GM23248 (cell line): ENCODE results near the gene PLXDC2. TPM values are rescaled to one million over a fixed set of nuclear protein-coding genes. Genes with fewer than 3 reads are reported as not detected.
"Not testable (repeated sequence)": the region's sequence is repeated elsewhere in the genome, so short reads cannot be mapped to it uniquely, and the experiment has no call there.

Experiments used
- DNase-seq: peaks from one replicate; pipeline ENCODE4 v3.0.0-alpha.2; 2015
- H2AFZ ChIP-seq: fragments of 200-600 bp; sonication (generic); 2 replicates; pipeline ENCODE4 v1.6.1; 2016; ENCODE audit warnings: antibody characterized with exemption
- H3F3A ChIP-seq: fragments of 200-600 bp; sonication (generic); 2 replicates; pipeline ENCODE4 v1.6.1; 2016; ENCODE audit warnings: mild to moderate bottlenecking, antibody characterized with exemption, mixed run types; ENCODE audit not compliant: insufficient read depth
- H3K27ac ChIP-seq: fragments of 200-600 bp; sonication (generic); 2 replicates; pipeline ENCODE4 v1.5.1; 2016; ENCODE audit warnings: mild to moderate bottlenecking
- H3K27me3 ChIP-seq: fragments of 200-600 bp; sonication (generic); replicated peaks from 2 replicates; pipeline ENCODE4 v1.6.1; 2016; ENCODE audit warnings: mild to moderate bottlenecking; ENCODE audit not compliant: insufficient read depth
- H3K36me3 ChIP-seq: fragments of 200-600 bp; sonication (generic); 2 replicates; pipeline ENCODE4 v1.6.1; 2016; ENCODE audit warnings: low read depth, mild to moderate bottlenecking
- H3K4me1 ChIP-seq: fragments of 200-600 bp; sonication (generic); 2 replicates; pipeline ENCODE4 v1.6.1; 2016; ENCODE audit warnings: mild to moderate bottlenecking; ENCODE audit not compliant: insufficient read depth
- H3K4me2 ChIP-seq: fragments of 200-600 bp; sonication (generic); one replicate; pipeline ENCODE4 v1.6.1; 2016; ENCODE audit warnings: mild to moderate bottlenecking; ENCODE audit not compliant: unreplicated experiment
- H3K4me3 ChIP-seq: fragments of 200-600 bp; sonication (generic); 2 replicates; pipeline ENCODE4 v1.5.1; 2016; ENCODE audit warnings: mild to moderate bottlenecking
- H3K79me2 ChIP-seq: fragments of 200-600 bp; sonication (generic); 2 replicates; pipeline ENCODE4 v1.6.1; 2016; ENCODE audit warnings: mild to moderate bottlenecking; ENCODE audit not compliant: insufficient read depth
- H3K9ac ChIP-seq: fragments of 200-600 bp; sonication (generic); 2 replicates; pipeline ENCODE4 v1.6.1; 2016; ENCODE audit warnings: mild to moderate bottlenecking
- H3K9me2 ChIP-seq: fragments of 200-600 bp; sonication (generic); 2 replicates; pipeline ENCODE4 v1.6.1; 2016; ENCODE audit warnings: mixed run types, mild to moderate bottlenecking, moderate library complexity; ENCODE audit not compliant: insufficient read depth
- H3K9me3 ChIP-seq: fragments of 200-600 bp; sonication (generic); one replicate; pipeline ENCODE4 v1.6.1; 2017; ENCODE audit warnings: low read depth
- H4K20me1 ChIP-seq: fragments of 200-600 bp; sonication (generic); 2 replicates; pipeline ENCODE4 v1.6.0; 2016; ENCODE audit not compliant: insufficient read depth
- EZH2 ChIP-seq: fragments of 200-600 bp; sonication (generic); IDR thresholded peaks from 2 replicates; pipeline ENCODE4 v1.6.1; 2018; ENCODE audit warnings: antibody characterized with exemption, mild to moderate bottlenecking; ENCODE audit not compliant: insufficient read depth, poor library complexity, severe bottlenecking
- EZH2phosphoT487 ChIP-seq: fragments of 200-600 bp; sonication (generic); IDR thresholded peaks from 2 replicates; pipeline ENCODE4 v1.6.1; 2018; ENCODE audit warnings: antibody characterized with exemption, moderate library complexity, mild to moderate bottlenecking, low read depth; ENCODE audit not compliant: insufficient read depth
- WGBS, 2 experiments: methylation state at CpG; one replicate each; pipeline ENCODE4 v1.1.6; 2015 to 2017; ENCODE audit warnings: low lambda C conversion rate in 2 of 2, low coverage in 1 of 2; ENCODE audit errors: missing lambda C conversion rate in 2 of 2; 5-methylcytosine and 5-hydroxymethylcytosine counted together
- in situ Hi-C: fragments of 300-500 bp; cut with MboI; formaldehyde crosslinking; loops from 2 replicates; pipeline ENCODE4 v1.15.0; 2020
- polyA plus RNA-seq: library from polyadenylated mRNA; unstranded; fragments of >200 nt; fragmentation: Nextera tagmentation; extraction: Ambion mirVana; gene quantifications from 2 replicates; pipeline ENCODE4 v1.2.1, GENCODE V29; 2016
- total RNA-seq: library from RNA; depleted of rRNA; stranded (reverse); fragments of >200 nt; shearing (Covaris generic); gene quantifications from 2 replicates; pipeline ENCODE4 v1.2.3, GENCODE V29; 2014

The PLXDC2 gene
- total and polyA plus RNA-seq, 2 experiments from 2014 or later, result 0.81 to 2.3 TPM

GRCh38 chr10:19987931-19988330, 171.7 kb downstream of the PLXDC2 start:
- no peak for DNase-seq
- no peak for TF ChIP-seq EZH2phosphoT487
- no peak for TF ChIP-seq EZH2
- Histone ChIP-seq H3K36me3 (no peaks in the 10 kb centered on the region), H3K4me3 (no peak overlapping the region), H3K4me1 (no peaks in the 10 kb centered on the region), H3K79me2 (no peaks in the 10 kb centered on the region), H3K9ac (no peak overlapping the region), H3K27ac (no peak overlapping the region), H3K27me3 (no peaks in the 10 kb centered on the region), H3K4me2 (no peak overlapping the region), H3K9me2 (no peaks in the 10 kb centered on the region), H4K20me1 (no peaks in the 10 kb centered on the region), H3F3A (no peaks in the 10 kb centered on the region), H2AFZ (no peak overlapping the region), H3K9me3 (no peaks in the 10 kb centered on the region)
- in situ Hi-C loops, result no loop called here
- WGBS, 2 experiments, result 0 to 4% methylated on average over 1 of the region's 1 CpG

GRCh38 chr10:19993714-19994315, 177.6 kb downstream of the PLXDC2 start:
- 36 to 43% methylated on average over 3 of the region's 3 CpGs for WGBS, 2 experiments
- in situ Hi-C loops, result no loop called here
- H3K27ac ChIP-seq, result no peak overlapping the region
- H3K79me2 ChIP-seq, result no peaks in the 10 kb centered on the region
- H4K20me1 ChIP-seq, result no peaks in the 10 kb centered on the region
- no peaks in the 10 kb centered on the region for H3K27me3 ChIP-seq
- H2AFZ ChIP-seq, result no peak overlapping the region
- H3F3A ChIP-seq, result no peaks in the 10 kb centered on the region
- DNase-seq, result no peak
- no peak overlapping the region for H3K4me3 ChIP-seq
- TF ChIP-seq EZH2 (no peak), EZH2phosphoT487 (no peak)
- no peaks in the 10 kb centered on the region for H3K4me1 ChIP-seq
- H3K9me2 ChIP-seq, result no peaks in the 10 kb centered on the region
- no peaks in the 10 kb centered on the region for H3K9me3 ChIP-seq
- no peak overlapping the region for H3K4me2 ChIP-seq
- H3K36me3 ChIP-seq, result no peaks in the 10 kb centered on the region
- no peak overlapping the region for H3K9ac ChIP-seq

- no peak for TF ChIP-seq EZH2phosphoT487
- TF ChIP-seq EZH2, result no peak
- H4K20me1 ChIP-seq, result no peaks in the 10 kb centered on the region
- H3K9ac ChIP-seq, result no peak overlapping the region
- 34 to 37% methylated on average over 2 of the region's 2 CpGs for WGBS, 2 experiments
- H3K4me2 ChIP-seq, result no peak overlapping the region
- in situ Hi-C loops, result no loop called here
- no peaks in the 10 kb centered on the region for H3K9me3 ChIP-seq
- H3F3A ChIP-seq, result no peaks in the 10 kb centered on the region
- no peak overlapping the region for H2AFZ ChIP-seq
- no peaks in the 10 kb centered on the region for H3K27me3 ChIP-seq
- no peak overlapping the region for H3K27ac ChIP-seq
- H3K9me2 ChIP-seq, result no peaks in the 10 kb centered on the region
- DNase-seq, result no peak
- no peaks in the 10 kb centered on the region for H3K36me3 ChIP-seq
- H3K4me1 ChIP-seq, result no peaks in the 10 kb centered on the region
- no peak overlapping the region for H3K4me3 ChIP-seq
- H3K79me2 ChIP-seq, result no peaks in the 10 kb centered on the region
Observed at GRCh38 chr10:19998482-19998881, 182.2 kb downstream of the PLXDC2 start.

- Histone ChIP-seq H3K9me2 (no peaks in the 10 kb centered on the region), H3K4me3 (no peak overlapping the region), H3K79me2 (no peaks in the 10 kb centered on the region), H3F3A (no peaks in the 10 kb centered on the region), H3K27me3 (no peaks in the 10 kb centered on the region), H3K27ac (no peak overlapping the region), H3K36me3 (no peaks in the 10 kb centered on the region), H3K4me1 (0 out of 2 replicates have a peak, but pooled peaks cover 6% of the 10 kb centered on the region), H3K9ac (no peak overlapping the region), H2AFZ (no peak overlapping the region), H3K4me2 (no peak overlapping the region), H3K9me3 (no peaks in the 10 kb centered on the region), H4K20me1 (no peaks in the 10 kb centered on the region)
- no peak for TF ChIP-seq EZH2
- no peak for TF ChIP-seq EZH2phosphoT487
- no peak for DNase-seq
- 52 to 67% methylated on average over 1 of the region's 1 CpG for WGBS, 2 experiments
- in situ Hi-C loops, result no loop called here
Observed at GRCh38 chr10:19999431-19999830, 183.2 kb downstream of the PLXDC2 start.

GRCh38 chr10:20002026-20002425, 185.8 kb downstream of the PLXDC2 start:
- H3K27me3 ChIP-seq, H3K9ac ChIP-seq, DNase-seq, H3K4me3 ChIP-seq, H3K36me3 ChIP-seq, H3K9me3 ChIP-seq, H4K20me1 ChIP-seq, H3K27ac ChIP-seq, H3K4me1 ChIP-seq, H3K9me2 ChIP-seq, H2AFZ ChIP-seq, in situ Hi-C loops, H3K79me2 ChIP-seq, H3F3A ChIP-seq, H3K4me2 ChIP-seq: not testable (repeated sequence)
- 50% methylated on average over 2 of the region's 2 CpGs for WGBS, 2 experiments
